Measurements from ENCODE around the gene PPP5C. TPM values are rescaled to one million over a fixed set of nuclear protein-coding genes. Genes with fewer than 3 reads are reported as not detected.

Gene PPP5C
- total RNA-seq, 1 donor from 2014 or later: 70.9 TPM

DNA sequence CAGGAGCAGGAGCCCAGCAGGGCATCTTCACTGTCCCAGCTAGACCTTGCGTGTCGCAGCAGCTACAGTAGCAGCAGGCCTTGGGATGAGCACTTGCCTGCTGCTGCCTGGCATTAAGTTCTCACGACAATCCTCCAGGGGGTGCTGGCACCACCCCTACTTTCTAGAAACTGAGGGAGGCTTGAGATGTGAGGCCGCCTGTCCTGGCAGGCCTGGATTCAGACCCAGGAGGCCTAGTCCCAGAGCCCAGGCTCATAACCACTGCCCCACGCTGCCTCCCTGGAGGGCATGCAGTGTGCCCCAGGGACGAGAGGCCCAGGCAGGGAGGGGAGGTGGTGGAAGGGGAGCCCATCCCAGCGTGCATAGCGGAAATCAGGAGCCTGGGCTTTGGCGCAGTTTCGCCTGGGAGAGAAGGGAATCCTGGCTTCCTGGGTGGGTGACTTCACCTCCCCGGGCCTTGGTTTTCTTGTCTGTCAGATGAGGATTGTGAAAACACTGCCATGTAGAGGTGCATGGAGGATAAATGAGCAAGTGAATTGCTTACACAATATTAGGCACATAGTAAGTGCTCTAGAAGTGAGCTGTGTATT lies 26.1 kb downstream of the PPP5C start:
- H3K36me3 ChIP-seq (ENCODE audit: insufficient read depth, low read length): peaks cover 15% of the 10 kb centered on the region
- H3K27ac ChIP-seq (ENCODE audit: low read depth, low read length): peak overlapping the region; percentile 92
- peak overlapping the region; percentile 38 for H2AFZ ChIP-seq (ENCODE audit: low read depth, low read length)
- H3K4me3 ChIP-seq (ENCODE audit: insufficient read depth, low read depth, low read length): peak overlapping the region; percentile 29
- H3K4me1 ChIP-seq (ENCODE audit: insufficient read depth, low read length): peaks cover 37% of the 10 kb centered on the region
- no peaks in the 10 kb centered on the region for H3K27me3 Mint-ChIP-seq (ENCODE audit: low read depth, unreplicated experiment)
- H3K4me1 Mint-ChIP-seq (ENCODE audit: low read depth, unreplicated experiment): peaks cover 34% of the 10 kb centered on the region
- FAIRE-seq (no peak), DNase-seq (ENCODE audit: low read depth) (peak; percentile 47)
- no peak for TF ChIP-seq EZH2 (IDR thresholded peaks at IDR 0.05; ENCODE audit: insufficient read depth, low read length)
- peak; percentile 18 for TF ChIP-seq CTCF (IDR thresholded peaks at IDR 0.05; ENCODE audit: insufficient read depth, low read depth, low read length)
- peaks cover 55% of the 10 kb centered on the region for H3K79me2 ChIP-seq (ENCODE audit: insufficient read depth, low read length)
- H3K4me2 ChIP-seq (ENCODE audit: low read length): peak overlapping the region; percentile 84
- no peak overlapping the region for H3K4me3 Mint-ChIP-seq (ENCODE audit: unreplicated experiment)
- H4K20me1 ChIP-seq (ENCODE audit: insufficient read depth, low read length): peaks cover 27% of the 10 kb centered on the region
- no peaks in the 10 kb centered on the region for H3K9me3 Mint-ChIP-seq (ENCODE audit: unreplicated experiment)
- no peaks in the 10 kb centered on the region for H3K27me3 ChIP-seq (ENCODE audit: insufficient read depth, low read length)
- no peaks in the 10 kb centered on the region for H3K9me3 ChIP-seq (ENCODE audit: insufficient read depth, low read depth, low read length)
- H3K36me3 Mint-ChIP-seq (ENCODE audit: low read depth, unreplicated experiment): peaks cover 23% of the 10 kb centered on the region
- peak overlapping the region; percentile 78 for H3K9ac ChIP-seq (ENCODE audit: low read length)
- peak overlapping the region; percentile 80 for H3K27ac Mint-ChIP-seq (ENCODE audit: unreplicated experiment)

- Histone ChIP-seq H3K36me3 (ENCODE audit: insufficient read depth, low read length) (peaks cover 15% of the 10 kb centered on the region), H3K4me2 (ENCODE audit: low read length) (peak overlapping the region; percentile 84), H3K4me1 (ENCODE audit: insufficient read depth, low read length) (peaks cover 42% of the 10 kb centered on the region), H3K27me3 (ENCODE audit: insufficient read depth, low read length) (no peaks in the 10 kb centered on the region), H2AFZ (ENCODE audit: low read depth, low read length) (no peak overlapping the region), H4K20me1 (ENCODE audit: insufficient read depth, low read length) (peaks cover 27% of the 10 kb centered on the region), H3K4me3 (ENCODE audit: insufficient read depth, low read depth, low read length) (peak overlapping the region; percentile 29), H3K9ac (ENCODE audit: low read length) (peak overlapping the region; percentile 78), H3K27ac (ENCODE audit: low read depth, low read length) (peak overlapping the region; percentile 92), H3K79me2 (ENCODE audit: insufficient read depth, low read length) (peaks cover 48% of the 10 kb centered on the region), H3K9me3 (ENCODE audit: insufficient read depth, low read depth, low read length) (no peaks in the 10 kb centered on the region)
- DNase-seq (ENCODE audit: low read depth): peak; percentile 55
- peaks cover 39% of the 10 kb centered on the region for H3K4me1 Mint-ChIP-seq (ENCODE audit: low read depth, unreplicated experiment)
- peak overlapping the region; percentile 20 for H3K4me3 Mint-ChIP-seq (ENCODE audit: unreplicated experiment)
- H3K27me3 Mint-ChIP-seq (ENCODE audit: low read depth, unreplicated experiment): no peaks in the 10 kb centered on the region
- no peak for FAIRE-seq
- H3K9me3 Mint-ChIP-seq (ENCODE audit: unreplicated experiment): no peaks in the 10 kb centered on the region
- H3K27ac Mint-ChIP-seq (ENCODE audit: unreplicated experiment): peak overlapping the region; percentile 72
- TF ChIP-seq EZH2 (IDR thresholded peaks at IDR 0.05; ENCODE audit: insufficient read depth, low read length): no peak
- no peak for TF ChIP-seq CTCF (IDR thresholded peaks at IDR 0.05; ENCODE audit: insufficient read depth, low read depth, low read length)
- peaks cover 25% of the 10 kb centered on the region for H3K36me3 Mint-ChIP-seq (ENCODE audit: low read depth, unreplicated experiment)
These were observed 26.8 kb downstream of the PPP5C start for GRCh38 chr19:46373491-46374359.
